Embryonic facial prominence (tissue), 1 donor: ENCODE results near the gene SINHCAF.
"Not testable (repeated sequence)": the region's sequence is repeated elsewhere in the genome, so short reads cannot be mapped to it uniquely, and the experiment has no call there.

Source experiments
- DNase-seq: peaks from one replicate; pipeline ENCODE4 v3.0.0-alpha.2; 2016; ENCODE audit errors: extremely low spot score

The SINHCAF gene, protein sequence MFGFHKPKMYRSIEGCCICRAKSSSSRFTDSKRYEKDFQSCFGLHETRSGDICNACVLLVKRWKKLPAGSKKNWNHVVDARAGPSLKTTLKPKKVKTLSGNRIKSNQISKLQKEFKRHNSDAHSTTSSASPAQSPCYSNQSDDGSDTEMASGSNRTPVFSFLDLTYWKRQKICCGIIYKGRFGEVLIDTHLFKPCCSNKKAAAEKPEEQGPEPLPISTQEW

DNA sequence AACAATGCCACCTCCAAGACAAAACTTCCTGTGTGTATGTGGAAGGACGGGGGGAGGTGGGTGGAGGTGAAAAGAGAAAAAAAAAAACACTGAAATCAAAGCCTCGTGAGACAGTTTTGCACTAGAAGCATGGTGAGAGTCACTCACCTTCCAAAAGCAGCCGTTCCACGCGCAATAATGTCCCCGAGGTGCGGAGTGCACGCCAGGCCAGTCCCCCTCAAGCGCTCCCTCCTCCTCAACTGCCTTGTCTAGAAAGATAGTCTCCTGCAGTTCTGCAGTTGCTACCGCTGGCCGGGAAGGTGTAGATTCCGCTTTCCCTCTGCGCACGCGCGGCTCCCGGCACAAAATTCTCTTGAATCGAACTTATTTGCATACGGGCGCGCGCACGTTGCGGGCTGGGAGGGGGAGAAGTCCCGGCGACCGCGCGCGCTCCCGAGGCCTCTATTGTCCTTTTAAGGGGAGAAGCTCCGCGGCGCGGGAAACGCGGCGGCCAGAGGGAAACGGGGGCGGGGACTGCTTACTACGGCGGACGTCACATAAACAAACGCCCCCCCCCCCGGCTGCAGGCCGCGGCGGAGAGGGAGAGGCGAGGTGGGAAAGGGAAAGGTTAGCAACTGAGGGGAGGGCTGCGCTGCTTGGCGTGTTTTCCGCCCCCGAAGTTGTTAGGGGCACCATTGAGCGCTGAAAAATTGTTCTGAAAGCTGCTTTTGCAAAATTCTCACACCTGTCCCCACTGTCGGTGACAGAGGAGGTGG lies at the start of gene SINHCAF:
TSS of gene SINHCAF (minus strand) at position 274 of the 755 bp plus-strand sequence. CDS start 27,946 bp downstream, outside the sequence.
- DNase-seq = peak; percentile 98

DNA sequence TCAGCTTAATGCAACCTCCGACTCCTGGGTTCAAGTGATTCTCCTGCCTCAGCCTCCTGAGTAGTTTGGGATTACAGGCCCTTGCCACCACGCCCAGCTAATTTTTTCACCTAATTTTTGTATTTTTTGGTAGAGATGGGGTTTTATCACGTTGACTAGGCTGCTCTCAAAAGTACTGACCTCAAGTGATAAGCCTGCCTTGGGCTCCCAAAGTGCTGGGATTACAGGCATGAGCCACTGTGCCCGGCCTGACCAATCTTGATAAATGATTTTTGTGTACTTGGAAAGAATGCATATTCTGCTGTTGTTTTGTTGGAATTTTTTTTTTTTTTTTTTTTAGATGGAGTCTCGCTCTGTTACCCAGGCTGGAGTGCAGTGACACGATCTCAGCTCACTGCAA lies 49.5 kb upstream of the SINHCAF start:
- not testable (repeated sequence) for DNase-seq

DNA sequence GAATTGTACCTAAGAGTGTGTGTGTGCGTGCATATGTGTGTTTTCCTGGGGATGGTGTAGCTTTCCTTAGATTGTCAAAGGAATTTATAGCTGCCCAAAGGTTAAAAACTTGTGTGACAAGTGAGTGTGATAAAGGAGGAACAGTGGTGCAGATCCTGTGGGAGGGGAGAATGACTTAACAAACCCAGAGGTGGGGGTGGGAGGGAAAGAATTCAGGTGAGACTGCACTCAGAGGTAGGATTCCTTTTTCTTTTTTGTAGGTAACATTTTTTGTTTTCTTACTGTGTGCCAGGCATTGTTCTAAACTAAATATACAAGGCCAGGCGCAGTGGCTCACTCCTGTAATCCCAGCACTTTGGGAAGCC lies 45.3 kb upstream of the SINHCAF start:
- no peak for DNase-seq

- no peak for DNase-seq
Measured at GRCh38 chr12:31370531-31371255, 44.7 kb upstream of the SINHCAF start.

GRCh38 chr12:31369712-31370521 lies 44.0 kb upstream of the SINHCAF start:
- peak; percentile 88 for DNase-seq

DNA sequence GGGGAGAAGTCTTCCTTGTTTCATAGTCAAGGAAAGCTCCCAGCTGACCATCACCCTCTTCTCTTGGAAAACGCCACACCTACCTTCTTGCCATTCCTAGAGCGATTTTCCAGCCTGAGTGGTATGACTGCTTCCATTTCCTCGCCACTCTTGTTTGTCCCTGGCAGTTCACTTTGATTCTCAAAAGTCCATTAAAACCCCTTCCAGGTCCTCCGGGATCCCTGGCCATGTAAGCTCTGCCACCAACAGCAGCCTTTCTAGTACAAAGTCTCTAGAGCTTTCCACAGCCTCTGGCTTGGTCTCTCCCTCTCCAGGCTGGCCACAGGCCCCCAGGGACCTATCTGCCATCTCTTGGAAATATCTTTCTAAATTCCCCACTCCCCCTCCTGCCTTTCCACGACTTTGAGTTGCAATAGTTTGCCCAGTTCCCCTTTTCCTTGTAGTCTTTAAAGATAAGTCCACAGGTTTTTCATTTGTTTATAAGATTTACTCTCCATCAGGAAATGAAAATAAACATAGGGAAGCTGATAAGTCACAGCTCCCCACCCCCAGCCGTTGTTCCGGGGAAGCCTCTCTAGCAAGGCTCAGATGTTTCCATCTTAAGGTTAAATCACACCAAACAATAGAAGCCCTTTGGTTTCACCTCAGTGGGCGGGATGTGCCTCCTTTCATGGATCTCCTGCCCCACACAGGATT lies 42.9 kb upstream of the SINHCAF start:
- no peak for DNase-seq

DNA sequence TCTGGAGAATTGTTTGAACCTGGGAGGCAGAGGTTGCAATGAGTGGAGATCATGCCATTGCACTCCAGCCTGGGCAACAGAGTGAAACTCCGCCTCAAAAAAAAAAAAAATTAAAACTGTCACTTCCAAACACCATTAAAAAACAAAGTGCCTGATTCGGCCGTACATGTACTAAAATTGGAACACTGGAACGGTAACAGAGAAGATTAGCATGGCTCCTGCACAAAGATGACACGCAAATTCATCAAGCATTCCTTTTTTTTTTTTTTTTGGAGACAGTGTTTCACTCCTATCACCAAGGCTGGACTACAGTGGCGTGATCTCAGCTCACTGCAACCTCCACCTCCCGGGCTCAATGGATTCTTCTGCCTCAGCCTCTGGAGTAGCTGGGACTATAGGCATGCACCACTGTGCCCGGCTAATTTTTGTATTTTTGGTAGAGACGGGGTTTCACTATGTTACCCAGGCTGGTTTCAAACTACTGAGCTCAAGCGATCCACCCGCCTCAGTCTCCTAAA lies 40.2 kb upstream of the SINHCAF start:
- no peak for DNase-seq

- no peak for DNase-seq
Measured at GRCh38 chr12:31363831-31364230, 37.9 kb upstream of the SINHCAF start.

- no peak for DNase-seq
Measured at GRCh38 chr12:31363416-31363809, 37.5 kb upstream of the SINHCAF start.

GRCh38 chr12:31362759-31363415 lies 36.9 kb upstream of the SINHCAF start:
- no peak for DNase-seq

DNA sequence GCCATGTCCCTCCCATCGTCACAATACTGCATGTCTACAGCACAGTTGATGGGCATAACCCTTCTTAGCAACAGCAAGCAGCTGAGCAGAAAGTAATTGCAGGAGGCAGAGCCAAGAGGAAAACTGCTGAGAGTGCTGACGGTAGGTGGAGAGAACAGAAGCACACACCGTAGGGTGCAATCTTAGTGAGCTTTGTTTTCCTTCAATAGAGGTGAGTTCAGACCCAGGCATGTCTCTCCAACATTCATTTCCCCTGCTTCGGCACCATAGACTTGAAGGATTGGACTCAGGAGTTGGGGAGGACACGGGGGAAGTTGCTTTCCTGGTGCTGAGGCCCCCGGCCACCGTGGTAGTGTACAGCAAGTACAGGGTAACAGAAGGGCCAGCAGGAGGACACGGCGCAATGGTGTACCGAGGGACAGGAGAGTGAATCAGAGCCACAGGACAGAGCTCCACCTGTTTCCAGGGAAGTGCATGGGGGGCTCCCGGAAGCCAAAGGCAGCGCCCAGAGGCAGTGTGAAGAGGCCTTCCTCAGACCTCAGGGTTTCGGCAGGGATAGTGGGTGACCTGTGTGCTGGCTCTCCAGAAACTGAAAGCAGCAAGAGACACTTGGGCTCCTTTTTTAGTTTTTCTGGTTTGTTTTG lies 36.3 kb upstream of the SINHCAF start:
- no peak for DNase-seq

DNA sequence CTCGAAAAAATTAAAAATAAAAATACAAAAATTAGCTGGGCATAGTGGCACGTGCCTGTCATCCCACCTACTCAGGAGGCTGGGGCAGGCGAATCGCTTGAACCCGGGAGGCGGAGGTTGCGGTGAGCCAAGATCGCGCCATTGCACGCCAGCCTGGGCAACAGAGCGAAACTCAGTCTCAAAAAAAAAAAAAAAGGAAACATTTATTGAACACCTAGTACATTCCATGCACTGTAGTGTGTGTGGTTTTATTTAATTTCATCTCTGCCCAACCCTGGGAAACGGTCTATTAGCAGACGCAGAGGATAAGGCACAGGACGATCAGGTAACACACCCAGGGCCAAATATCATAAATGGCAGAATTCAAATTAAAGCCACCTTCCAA lies 35.8 kb upstream of the SINHCAF start:
- DNase-seq = no peak

DNA sequence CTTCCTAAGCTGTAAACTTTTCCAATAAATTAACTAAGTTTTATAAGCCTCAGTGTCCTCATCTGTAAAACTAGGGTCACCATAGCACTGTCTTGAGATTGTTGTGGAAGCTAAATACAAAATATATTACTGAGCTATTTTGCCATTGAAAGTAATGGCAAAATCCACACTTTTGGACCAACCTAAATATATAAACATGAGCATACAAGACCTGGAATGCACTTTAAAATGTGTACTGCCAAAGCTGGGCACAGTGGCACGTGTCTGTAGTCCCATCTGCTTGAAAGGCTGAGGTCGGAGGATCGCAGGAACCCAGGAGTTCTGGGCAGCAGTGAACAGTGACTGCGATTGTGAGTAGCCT lies 29.8 kb upstream of the SINHCAF start:
- DNase-seq = no peak

GRCh38 chr12:31353750-31354708 lies 28.1 kb upstream of the SINHCAF start:
- no peak for DNase-seq

DNA sequence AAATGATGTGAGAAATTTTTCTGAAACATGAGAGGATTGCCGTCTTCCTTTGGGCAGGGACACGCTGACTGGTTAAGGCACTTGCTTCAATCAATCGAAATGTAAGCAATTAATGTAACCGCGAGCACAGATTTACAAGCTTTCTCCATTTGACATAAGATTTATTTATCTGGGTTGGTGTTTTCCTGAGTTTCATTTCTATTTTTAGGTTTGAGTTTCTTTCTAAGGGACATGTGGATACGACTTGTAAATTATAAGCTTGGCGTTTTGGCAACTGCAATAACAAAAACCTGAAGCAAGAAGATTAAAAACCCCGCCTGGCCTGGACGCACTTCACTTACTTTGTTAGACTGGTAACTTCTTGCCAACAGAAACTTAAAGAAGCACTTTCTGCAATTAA lies 20.3 kb upstream of the SINHCAF start:
- DNase-seq = no peak

GRCh38 chr12:31343139-31343538 lies 17.2 kb upstream of the SINHCAF start:
- no peak for DNase-seq

GRCh38 chr12:31342286-31342685 lies 16.3 kb upstream of the SINHCAF start:
- DNase-seq = no peak

DNA sequence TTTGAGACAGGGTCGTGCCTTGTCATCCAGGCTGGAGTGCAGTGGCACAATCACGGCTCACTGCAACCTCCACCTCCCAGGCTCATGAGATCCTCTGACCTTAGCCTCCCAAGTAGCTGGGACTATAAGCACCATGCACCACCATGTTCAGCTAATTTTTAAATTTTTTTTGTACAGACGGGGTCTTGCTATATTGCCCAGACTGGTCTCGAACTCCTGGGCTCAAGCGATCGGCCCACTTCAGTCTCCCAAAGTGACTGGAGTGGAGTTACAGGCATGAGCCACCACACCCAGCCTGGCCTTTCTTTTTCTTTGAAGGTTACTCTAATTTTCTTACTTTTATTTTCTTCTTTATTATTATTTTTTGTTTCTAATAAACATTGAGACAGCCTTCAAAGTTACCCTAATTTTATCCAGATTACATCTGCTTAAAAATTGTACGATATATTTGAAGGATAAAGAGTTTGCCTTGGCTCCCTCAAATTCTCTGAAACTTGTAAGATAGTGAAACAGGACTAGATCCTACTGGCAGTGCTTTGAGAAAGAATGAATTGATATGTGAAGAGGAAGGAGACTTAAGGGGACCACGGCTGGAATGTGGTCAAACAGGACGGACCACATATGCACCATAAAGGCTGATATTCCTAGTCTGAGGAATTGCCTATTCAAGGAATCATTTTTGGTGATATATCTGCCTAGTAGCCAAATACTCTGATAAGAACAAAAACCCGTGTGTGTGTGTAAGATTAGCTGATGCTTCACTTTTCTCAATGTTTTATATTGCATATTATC lies 14.1 kb upstream of the SINHCAF start:
- no peak for DNase-seq
